HepG2 (cell line): ENCODE measurements around the gene TULP3. TPM values are rescaled to one million over a fixed set of nuclear protein-coding genes. Genes with fewer than 3 reads are reported as not detected.
A peak's percentile ranks its signal among the peaks of the same experiment; 100 is the strongest.

Experiments used
- ARID2 ChIP-seq: sonication (generic); formaldehyde crosslinking; IDR thresholded peaks from 2 replicates; pipeline ENCODE4 v1.8.1; 2022; ENCODE audit warnings: mild to moderate bottlenecking, missing genetic modification reagents, borderline replicate concordance
- BCL6 ChIP-seq: IDR thresholded peaks from 2 replicates; pipeline ENCODE4 v1.6.1; 2016; ENCODE audit warnings: missing genetic modification reagents, missing compliant biosample characterization
- DMAP1 ChIP-seq: IDR thresholded peaks from 2 replicates; pipeline ENCODE4 v1.6.1; 2016
- HNF1A ChIP-seq, 2 experiments: sonication (generic) in 1 of 2; formaldehyde crosslinking in 1 of 2; IDR thresholded peaks; 2 replicates each; pipeline versions ENCODE4 v1.4.0 to v1.6.1; 2016 to 2020; ENCODE audit warnings: borderline replicate concordance in 1 of 2, low read depth in 1 of 2, mild to moderate bottlenecking in 1 of 2, missing genetic modification reagents in 1 of 2
- NKX3-1 ChIP-seq: sonication (generic); formaldehyde crosslinking; IDR thresholded peaks from 2 replicates; pipeline ENCODE4 v1.5.0; 2020; ENCODE audit warnings: missing genetic modification reagents
- NR2C2 ChIP-seq: sonication (generic); formaldehyde crosslinking; IDR thresholded peaks from 2 replicates; pipeline ENCODE4 v1.4.0; 2020; ENCODE audit warnings: missing genetic modification reagents, mild to moderate bottlenecking, moderate library complexity, borderline replicate concordance
- PATZ1 ChIP-seq: sonication (generic); formaldehyde crosslinking; IDR thresholded peaks from 2 replicates; pipeline ENCODE4 v1.4.0; 2020; ENCODE audit warnings: missing genetic modification reagents
- PHB2 ChIP-seq: fragments of 450-650 bp; IDR thresholded peaks from 2 replicates; pipeline ENCODE4 v1.6.1; 2018; ENCODE audit not compliant: partially characterized antibody
- PITX1 ChIP-seq: sonication (generic); formaldehyde crosslinking; IDR thresholded peaks from 2 replicates; pipeline ENCODE4 v1.5.1; 2020; ENCODE audit warnings: mild to moderate bottlenecking, missing genetic modification reagents
- SOX5 ChIP-seq: IDR thresholded peaks from 2 replicates; pipeline ENCODE4 v1.6.1; 2016; ENCODE audit warnings: borderline replicate concordance
- THAP11 ChIP-seq: IDR thresholded peaks from 2 replicates; pipeline ENCODE4 v1.6.1; 2016; ENCODE audit warnings: missing biosample characterization, missing genetic modification reagents
- ZBTB20 ChIP-seq: sonication (generic); formaldehyde crosslinking; IDR thresholded peaks from 2 replicates; pipeline ENCODE4 v1.8.1; 2023; ENCODE audit warnings: missing genetic modification reagents, low read depth, mild to moderate bottlenecking, borderline replicate concordance
- ZBTB38 ChIP-seq: sonication (generic); formaldehyde crosslinking; IDR thresholded peaks from 2 replicates; pipeline ENCODE4 v1.5.1; 2020; ENCODE audit warnings: mild to moderate bottlenecking, missing genetic modification reagents
- ZFYVE20 ChIP-seq: sonication (generic); formaldehyde crosslinking; IDR thresholded peaks from 2 replicates; pipeline ENCODE4 v1.8.0; 2023; ENCODE audit warnings: low read depth, mild to moderate bottlenecking, moderate library complexity, missing genetic modification reagents, borderline replicate concordance
- ZNF225 ChIP-seq: sonication (generic); formaldehyde crosslinking; IDR thresholded peaks from 2 replicates; pipeline ENCODE4 v1.4.0; 2020; ENCODE audit warnings: mild to moderate bottlenecking, missing genetic modification reagents
- ZNF260 ChIP-seq: sonication (generic); formaldehyde crosslinking; IDR thresholded peaks from 2 replicates; pipeline ENCODE4 v1.4.0; 2020; ENCODE audit warnings: missing genetic modification reagents, low read depth, mild to moderate bottlenecking, borderline replicate concordance
- ZNF33B ChIP-seq: sonication (generic); formaldehyde crosslinking; IDR thresholded peaks from 2 replicates; pipeline ENCODE4 v1.5.1; 2020; ENCODE audit warnings: mild to moderate bottlenecking, missing genetic modification reagents
- ZSCAN25 ChIP-seq: sonication (generic); formaldehyde crosslinking; IDR thresholded peaks from 2 replicates; pipeline ENCODE4 v1.8.0; 2022; ENCODE audit warnings: mild to moderate bottlenecking, missing genetic modification reagents
- ZXDC ChIP-seq: sonication (generic); formaldehyde crosslinking; IDR thresholded peaks from 2 replicates; pipeline ENCODE4 v1.5.0; 2020; ENCODE audit warnings: mild to moderate bottlenecking, missing genetic modification reagents
- polyA plus RNA-seq, 8 experiments: library from polyadenylated mRNA; depleted of rRNA in 3 of 8; stranded (reverse) in 7 of 8; unstranded in 1 of 8; fragments of >200 nt; fragmentation: Illumina TruSeq in 4 of 8; extraction: Trizol in 4 of 8; gene quantifications; 2 replicates each; pipeline versions ENCODE4 v1.2.1 to v1.2.3, GENCODE V29; 2011 to 2016; ENCODE audit warnings: low read depth in 4 of 8, missing spikeins in 1 of 8, mixed read lengths in 1 of 8; ENCODE audit not compliant: insufficient read depth in 1 of 8
- total RNA-seq, 5 experiments: library from RNA; depleted of rRNA; stranded (reverse); fragments of >200 nt; fragmentation: Illumina TruSeq; extraction: Trizol; gene quantifications; 2 replicates each; pipeline ENCODE4 v1.2.3, GENCODE V29; 2016; ENCODE audit warnings: low read depth in 1 of 5

The TULP3 gene
- total and polyA plus RNA-seq, 2 of the 13 experiments (the other 11 are each of a cell fraction or from before 2014, with no cell fraction given): 11.2 to 13.2 TPM

GRCh38 chr12:2877047-2877952, 13.4 kb upstream of the TULP3 start, which contains the start of the genes FOXM1 and RHNO1 (continued):
- TF ChIP-seq ZNF33B (CRISPR knock-in tag) (no peak; the same call in 1 of the 2 replicates), DMAP1 (CRISPR knock-in tag) (peak; percentile 53; the same call in 1 of the 2 replicates), ZBTB38 (CRISPR knock-in tag) (no peak), SOX5 (CRISPR knock-in tag) (peak; percentile 8; the same call in 1 of the 2 replicates), THAP11 (no peak), PATZ1 (CRISPR knock-in tag) (peak; percentile 53), ARID2 (CRISPR knock-in tag) (peak; percentile 74; the same call in 1 of the 2 replicates), ZBTB20 (no peak), PHB2 (no peak), ZSCAN25 (no peak), BCL6 (CRISPR knock-in tag) (0 out of 2 replicates have a peak, but pooled peaks have one; percentile 11), ZFYVE20 (CRISPR knock-in tag) (no peak), ZNF260 (CRISPR knock-in tag) (no peak), HNF1A (IDR thresholded peaks at IDR 0.05; ENCODE audit: low read depth) (no peak), HNF1A (CRISPR knock-in tag; IDR thresholded peaks at IDR 0.05; ENCODE audit: borderline replicate concordance) (no peak), NR2C2 (CRISPR knock-in tag) (no peak), ZNF225 (CRISPR knock-in tag) (peak; percentile 62; the same call in 1 of the 2 replicates), NKX3-1 (no peak), ZXDC (0 out of 2 replicates have a peak, but pooled peaks have one; percentile 46), PITX1 (CRISPR knock-in tag) (no peak; the same call in 1 of the 2 replicates)
